Measurements from ENCODE around the gene NLE1. TPM values are rescaled to one million over a fixed set of nuclear protein-coding genes. Genes with fewer than 3 reads are reported as not detected.

The NLE1 gene
- total and polyA plus RNA-seq, 2 donors (not counting 1 experiment from before 2014, with no cell fraction given) = 16.5 to 17.5 TPM

DNA sequence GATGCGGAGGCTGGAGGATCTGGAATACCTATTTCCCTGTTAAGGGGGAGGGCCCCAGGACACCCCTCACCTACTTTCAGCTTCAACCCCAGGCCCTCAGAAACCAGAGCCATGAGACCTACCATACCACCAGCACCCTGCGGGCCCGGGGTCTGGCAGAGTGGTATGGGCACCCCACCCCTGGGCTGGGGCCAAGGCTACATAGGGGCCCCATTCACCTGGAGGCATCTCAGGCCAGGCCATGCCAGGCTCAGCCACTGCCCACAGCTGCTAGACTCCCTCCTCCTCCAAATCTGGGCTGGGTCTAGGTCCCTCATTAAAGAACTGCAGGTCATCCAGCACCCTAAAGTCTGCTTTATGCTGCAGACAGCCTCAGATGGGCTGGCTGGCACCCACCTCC is 11.7 kb downstream of the NLE1 start:
- no peaks in the 10 kb centered on the region for H4K20me1 ChIP-seq (ENCODE audit: control insufficient read depth, insufficient read depth, low read length, poor library complexity, severe bottlenecking)
- H3K4me2 ChIP-seq (replicated peaks; ENCODE audit: low read depth, low read length, poor library complexity, severe bottlenecking) = no peak overlapping the region
- H3K27me3 ChIP-seq (replicated peaks in 1 of 4; ENCODE audit: control extremely low read depth in 1 of 4, control insufficient read depth in 3 of 4, insufficient read depth in 4 of 4, low read length in 3 of 4) = no peaks in the 10 kb centered on the region
- no peaks in the 10 kb centered on the region for H3K4me1 ChIP-seq (ENCODE audit: control insufficient read depth in 2 of 2, insufficient read depth in 2 of 2, low read length in 2 of 2)
- H3K9me3 ChIP-seq (ENCODE audit: control extremely low read depth in 1 of 3, control insufficient read depth in 2 of 3, insufficient read depth in 1 of 3, low read length in 2 of 3) = no peaks in the 10 kb centered on the region
- ATAC-seq (ENCODE audit: low read depth) (no peak), DNase-seq (no peak)
- no peak overlapping the region for H3K4me3 ChIP-seq (ENCODE audit: control extremely low read depth in 1 of 5, extremely low read depth in 1 of 5, insufficient read depth in 1 of 5, low read depth in 2 of 5, low read length in 4 of 5)
- ChIA-PET CTCF (no interaction called here), POLR2A (no interaction called here)
- H3K4me1 Mint-ChIP-seq = no peaks in the 10 kb centered on the region
- H3K4me3 Mint-ChIP-seq = no peak overlapping the region
- peaks cover 0 to 42% of the 10 kb centered on the region in 2 experiments for H3K36me3 ChIP-seq (replicated peaks in 1 of 2; ENCODE audit: control extremely low read depth in 1 of 2, control insufficient read depth in 1 of 2, extremely low read depth in 1 of 2, insufficient read depth in 2 of 2, low read length in 1 of 2)
- H2AFZ ChIP-seq (ENCODE audit: insufficient read depth, low read depth, low read length, poor library complexity, severe bottlenecking) = no peak overlapping the region
- H3K9me3 Mint-ChIP-seq (ENCODE audit: insufficient read depth) = no peaks in the 10 kb centered on the region
- intact Hi-C loops (cut with micrococcal nuclease) = no loop called here
- H3K27ac ChIP-seq (ENCODE audit: low read length in 2 of 2) = no peak overlapping the region
- no peaks in the 10 kb centered on the region for H3K27me3 Mint-ChIP-seq
- WGBS (ENCODE audit: insufficient coverage) = 97% methylated on average over 3 of the region's 3 CpGs
- H3K9ac ChIP-seq (ENCODE audit: low read length) = no peak overlapping the region
- no peak overlapping the region for H3K27ac Mint-ChIP-seq
- TF ChIP-seq EZH2 (IDR thresholded peaks at IDR 0.05; ENCODE audit: borderline replicate concordance, insufficient read depth, low read depth, low read length, poor library complexity, severe bottlenecking) (no peak), CTCF (IDR thresholded peaks at IDR 0.05) (no peak)
- H3K79me2 ChIP-seq (ENCODE audit: control insufficient read depth, insufficient read depth, low read length) = no peaks in the 10 kb centered on the region

GRCh38 chr17:35129973-35130351 is 12.1 kb downstream of the NLE1 start:
- WGBS (ENCODE audit: insufficient coverage) = 70% methylated on average over 2 of the region's 5 CpGs
- Histone ChIP-seq H3K4me1 (ENCODE audit: control insufficient read depth in 2 of 2, insufficient read depth in 2 of 2, low read length in 2 of 2) (no peaks in the 10 kb centered on the region), H4K20me1 (ENCODE audit: control insufficient read depth, insufficient read depth, low read length, poor library complexity, severe bottlenecking) (no peaks in the 10 kb centered on the region), H3K9ac (ENCODE audit: low read length) (no peak overlapping the region), H3K4me3 (ENCODE audit: control extremely low read depth in 1 of 5, extremely low read depth in 1 of 5, insufficient read depth in 1 of 5, low read depth in 2 of 5, low read length in 4 of 5) (no peak overlapping the region), H3K27ac (ENCODE audit: low read length in 2 of 2) (no peak overlapping the region), H3K9me3 (ENCODE audit: control extremely low read depth in 1 of 3, control insufficient read depth in 2 of 3, insufficient read depth in 1 of 3, low read length in 2 of 3) (no peaks in the 10 kb centered on the region), H3K79me2 (ENCODE audit: control insufficient read depth, insufficient read depth, low read length) (no peaks in the 10 kb centered on the region), H2AFZ (ENCODE audit: insufficient read depth, low read depth, low read length, poor library complexity, severe bottlenecking) (no peak overlapping the region), H3K36me3 (replicated peaks in 1 of 2; ENCODE audit: control extremely low read depth in 1 of 2, control insufficient read depth in 1 of 2, extremely low read depth in 1 of 2, insufficient read depth in 2 of 2, low read length in 1 of 2) (peaks cover 0 to 37% of the 10 kb centered on the region in 2 experiments), H3K27me3 (replicated peaks in 1 of 4; ENCODE audit: control extremely low read depth in 1 of 4, control insufficient read depth in 3 of 4, insufficient read depth in 4 of 4, low read length in 3 of 4) (no peaks in the 10 kb centered on the region), H3K4me2 (replicated peaks; ENCODE audit: low read depth, low read length, poor library complexity, severe bottlenecking) (no peak overlapping the region)
- TF ChIP-seq EZH2 (IDR thresholded peaks at IDR 0.05; ENCODE audit: borderline replicate concordance, insufficient read depth, low read depth, low read length, poor library complexity, severe bottlenecking) (no peak), CTCF (IDR thresholded peaks at IDR 0.05) (no peak)
- ATAC-seq (ENCODE audit: low read depth) = no peak
- no peak for DNase-seq
- H3K9me3 Mint-ChIP-seq (ENCODE audit: insufficient read depth) = no peaks in the 10 kb centered on the region
- ChIA-PET CTCF (no interaction called here), POLR2A (no interaction called here)
- H3K27ac Mint-ChIP-seq = no peak overlapping the region
- no peaks in the 10 kb centered on the region for H3K27me3 Mint-ChIP-seq
- no peaks in the 10 kb centered on the region for H3K4me1 Mint-ChIP-seq
- intact Hi-C loops (cut with micrococcal nuclease) = no loop called here
- H3K4me3 Mint-ChIP-seq = no peak overlapping the region

All from B cell (primary cell).